GM18861 (cell line): ENCODE results near the gene MDM4.

Experiments used
- ATAC-seq: cut with Tn5 transposase; IDR thresholded peaks from one replicate; pipeline ENCODE4 v1.9.1; 2021; ENCODE audit not compliant: unreplicated experiment

MDM4 gene

GRCh38 chr1:204491655-204492054, 24.6 kb upstream of the MDM4 start:
- ATAC-seq, result no peak

GRCh38 chr1:204493145-204493983, 22.8 kb upstream of the MDM4 start:
- ATAC-seq, result no peak

DNA sequence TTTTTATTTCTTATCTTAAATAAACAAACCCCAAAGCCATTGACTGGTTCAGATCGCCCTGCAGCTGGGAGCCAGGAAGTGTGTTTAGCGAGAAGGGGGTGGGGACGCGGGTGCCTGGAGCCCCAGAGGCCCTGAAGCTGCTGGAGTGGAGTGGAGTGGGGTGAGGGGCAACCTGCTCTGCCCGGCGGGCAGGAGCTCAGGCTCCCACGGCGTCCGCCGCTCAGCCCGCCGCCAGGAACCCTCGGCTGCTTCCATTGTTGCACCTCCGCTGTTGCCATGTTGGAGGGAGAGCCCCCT, 22.3 kb upstream of the MDM4 start:
- ATAC-seq, result peak; percentile 13

DNA sequence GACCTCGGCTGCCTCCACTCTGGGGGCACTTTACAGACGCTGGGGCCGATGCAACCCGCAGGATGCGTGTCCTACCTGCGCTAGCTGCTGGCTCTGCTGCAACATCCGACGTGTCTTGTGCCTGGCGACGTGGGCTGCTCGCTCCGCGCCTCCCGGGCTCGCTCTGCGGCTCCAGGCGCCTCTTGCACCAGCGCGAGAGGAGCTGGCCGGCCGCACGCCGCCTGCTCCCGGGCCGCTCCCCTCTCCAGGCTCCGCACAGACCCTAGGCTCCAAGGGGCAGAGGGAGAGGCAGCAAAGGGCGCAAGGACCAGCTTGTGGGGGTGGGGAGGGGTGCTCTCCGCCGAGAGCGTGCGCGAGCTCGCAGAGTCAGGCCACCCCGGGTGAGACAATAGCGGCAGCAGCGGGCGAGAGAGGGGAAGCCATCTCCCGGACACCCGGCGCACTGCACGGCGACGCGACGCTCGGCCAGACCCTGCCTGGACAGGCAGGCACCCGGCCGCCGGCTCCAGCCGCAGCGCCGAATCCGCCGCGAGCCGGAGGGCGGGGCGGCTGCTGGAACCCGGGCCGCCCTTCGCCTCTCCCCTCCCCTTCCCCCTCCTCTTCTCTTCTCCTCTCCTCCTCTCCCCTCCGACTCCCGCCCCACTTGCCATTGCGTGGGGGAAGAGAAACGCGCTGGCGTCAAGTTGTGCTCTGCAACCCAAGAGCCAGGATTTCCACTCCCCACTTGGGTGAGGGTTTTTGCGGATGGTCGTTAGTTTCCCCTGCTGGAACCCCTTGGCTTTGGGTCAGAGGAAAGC, 21.7 kb upstream of the MDM4 start, which contains the start of gene PIK3C2B:
TSS of gene PIK3C2B (minus strand) at position 525 of the 797 bp plus-strand sequence. CDS start 25,003 bp downstream, outside the sequence.
- peak; percentile 74 for ATAC-seq

DNA sequence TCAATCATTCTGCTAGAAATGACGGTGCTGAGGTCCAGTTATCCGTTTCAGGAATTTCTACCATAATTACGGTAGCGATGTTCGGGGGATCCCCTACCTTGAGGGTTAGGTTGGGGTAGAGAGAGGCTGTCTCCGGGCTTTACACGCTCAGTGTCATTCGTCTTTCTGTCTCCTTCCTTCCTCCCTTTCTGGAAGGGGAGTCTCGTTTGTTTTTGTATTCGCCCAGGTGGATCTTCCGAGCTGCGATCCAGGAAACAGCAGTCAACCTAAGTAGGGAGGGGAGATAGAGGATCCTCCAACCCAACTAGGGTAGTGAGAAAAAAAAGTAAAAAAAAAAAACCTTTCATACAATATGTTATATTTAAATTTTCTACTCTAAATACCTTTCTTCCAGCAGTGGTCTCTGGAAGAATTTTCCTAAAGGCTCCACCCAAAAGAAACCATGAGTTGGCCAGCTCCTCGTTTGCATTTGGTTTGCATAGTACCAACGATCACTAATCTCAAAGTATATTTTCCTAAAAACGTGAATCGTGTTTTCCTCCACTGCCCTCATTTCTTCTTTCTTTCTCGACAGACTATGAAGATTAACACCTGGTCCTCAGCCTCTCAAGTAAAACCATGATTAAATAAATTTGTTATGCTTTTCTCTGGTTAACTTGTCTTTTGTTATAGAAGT, 21.0 kb upstream of the MDM4 start:
- peak; percentile 24 for ATAC-seq

GRCh38 chr1:204495777-204496176, 20.4 kb upstream of the MDM4 start:
- ATAC-seq, result no peak

DNA sequence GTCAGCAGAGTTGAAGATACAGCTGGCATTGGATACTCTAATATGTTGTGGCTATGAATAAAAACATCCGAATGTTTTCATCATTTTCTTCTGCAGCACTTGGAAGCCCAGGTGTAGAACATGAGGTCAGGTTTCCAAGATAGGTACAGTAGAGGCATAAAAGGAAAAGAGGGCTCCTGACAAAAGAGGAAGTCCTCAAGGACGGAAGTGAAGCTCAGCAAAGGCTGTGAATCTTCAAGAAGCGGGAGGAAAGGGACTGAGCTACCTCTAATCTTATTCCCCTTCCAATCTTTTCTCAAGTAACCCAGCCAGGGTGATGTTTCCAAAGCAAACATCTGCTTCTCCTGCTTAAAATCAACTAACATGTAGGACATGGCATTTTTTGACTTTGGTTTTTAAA, 17.2 kb upstream of the MDM4 start:
- no peak for ATAC-seq

GRCh38 chr1:204499511-204500468, 16.4 kb upstream of the MDM4 start:
- ATAC-seq, result no peak

DNA sequence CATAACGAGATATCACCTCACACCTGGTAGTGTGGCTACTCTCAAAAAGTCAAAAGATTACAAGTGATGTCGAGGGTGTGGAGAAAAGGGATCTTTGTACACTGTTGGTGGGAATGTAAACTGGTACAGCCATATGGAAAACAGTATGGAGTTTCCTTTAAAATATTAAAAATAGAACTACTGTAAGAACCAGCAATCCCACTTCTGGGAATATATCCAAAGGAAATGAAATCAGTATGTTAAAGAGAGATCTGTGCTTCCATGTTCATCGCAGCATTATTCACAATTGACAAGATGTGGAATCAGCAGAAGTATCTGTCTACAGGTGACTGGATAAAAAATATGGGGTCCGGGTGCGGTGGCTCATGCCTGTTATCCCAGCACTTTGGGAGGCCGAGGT, 14.0 kb upstream of the MDM4 start:
- ATAC-seq, result no peak

DNA sequence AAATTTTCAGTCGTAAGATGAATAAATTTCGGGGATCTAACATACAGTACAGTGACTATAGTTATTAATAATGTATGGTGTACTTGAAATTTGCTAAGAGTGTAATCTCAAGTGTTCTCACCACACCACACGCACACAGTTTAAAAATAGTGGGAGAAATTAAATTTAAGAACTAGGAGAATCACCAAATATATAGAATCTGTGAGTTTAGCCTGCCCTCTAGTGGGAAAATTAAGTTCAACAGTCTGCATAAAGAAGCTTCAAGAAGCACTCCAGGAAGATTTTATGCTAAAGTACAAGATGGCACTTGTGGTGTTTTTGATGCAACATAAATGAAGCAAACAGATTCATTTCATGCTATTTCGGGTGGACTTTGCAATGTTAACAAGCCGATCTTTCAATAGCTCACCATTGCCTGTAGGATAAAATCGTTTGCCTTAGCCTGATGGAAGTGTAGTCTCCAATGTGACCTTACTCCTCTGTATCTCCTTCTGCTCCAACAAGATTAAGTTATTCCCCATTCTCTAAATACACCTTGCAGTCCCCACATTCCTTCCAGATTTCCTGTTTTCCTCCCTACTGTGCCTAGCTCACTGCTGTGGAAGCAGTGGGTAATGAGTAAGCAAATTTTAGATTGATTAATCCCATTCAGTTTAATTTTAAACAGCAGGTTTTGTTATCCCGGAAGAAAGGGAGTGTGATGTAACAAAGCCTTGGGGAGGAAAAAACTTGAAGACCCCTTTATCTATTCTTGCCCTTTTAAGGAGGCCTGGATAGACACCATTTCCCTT, 12.9 kb upstream of the MDM4 start:
- no peak for ATAC-seq

DNA sequence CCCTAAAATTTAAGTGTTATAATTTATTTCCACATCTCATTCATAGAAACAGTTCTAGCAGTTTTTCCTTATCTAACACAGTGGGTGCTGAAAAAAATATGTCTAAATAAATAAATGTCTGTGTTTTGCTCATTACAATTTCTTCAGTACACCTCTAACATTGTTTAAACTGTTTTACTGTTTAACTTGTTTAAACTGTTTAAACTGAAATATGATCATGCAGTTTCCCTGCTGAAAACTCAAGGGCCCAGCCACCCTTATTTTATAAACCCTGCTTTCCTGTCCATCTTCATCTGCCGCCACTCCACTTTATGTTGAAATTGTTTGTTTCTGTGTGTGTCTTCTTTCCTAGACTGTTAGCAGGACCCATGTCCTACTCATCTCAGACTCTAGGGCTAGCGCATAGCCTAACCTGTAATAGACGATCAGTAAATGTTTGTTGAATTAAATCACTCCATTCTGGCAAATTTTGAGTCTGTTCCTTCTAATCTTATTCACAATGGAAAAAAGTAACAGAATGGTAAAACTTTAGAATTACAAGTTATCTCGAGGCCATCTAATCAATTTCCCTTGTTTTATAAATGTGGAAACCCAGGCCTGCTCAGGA, 12.2 kb upstream of the MDM4 start:
- ATAC-seq, result no peak

GRCh38 chr1:204505674-204506200, 10.5 kb upstream of the MDM4 start:
- ATAC-seq, result no peak

DNA sequence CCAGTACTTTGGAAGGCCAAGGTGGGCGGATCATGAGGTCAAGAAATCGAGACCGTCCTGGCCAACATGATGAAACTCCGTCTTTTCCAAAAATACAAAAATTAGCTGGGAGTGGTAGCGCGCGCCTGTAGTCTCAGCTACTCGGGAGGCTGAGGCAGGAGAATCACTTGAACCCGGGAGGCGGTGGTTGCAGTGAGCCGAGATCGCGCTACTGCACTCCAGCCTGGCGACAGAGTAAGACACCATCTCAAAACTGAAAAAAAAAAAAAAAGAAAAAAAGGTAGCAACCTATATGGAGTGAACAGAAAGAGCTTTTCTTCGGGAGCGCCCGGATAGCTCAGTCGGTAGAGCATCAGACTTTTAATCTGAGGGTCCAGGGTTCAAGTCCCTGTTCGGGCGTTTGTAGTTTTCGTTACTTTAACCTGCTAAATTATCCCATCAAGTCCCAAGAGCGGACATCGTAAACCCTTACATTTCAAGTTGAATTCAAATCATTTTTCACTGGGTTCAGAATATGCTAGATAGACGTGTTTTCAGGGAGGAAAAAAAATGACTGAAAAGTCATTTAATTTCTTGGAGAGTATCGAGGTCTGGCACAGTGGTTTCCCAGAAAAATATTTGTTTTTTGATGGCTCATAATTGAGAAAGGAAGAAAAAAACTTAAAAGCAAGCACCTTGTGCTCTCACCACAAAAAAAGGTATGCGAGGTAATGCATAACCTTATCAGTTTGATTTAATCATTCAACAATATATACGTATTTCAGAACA, 9.8 kb upstream of the MDM4 start:
- ATAC-seq, result peak; percentile 55

DNA sequence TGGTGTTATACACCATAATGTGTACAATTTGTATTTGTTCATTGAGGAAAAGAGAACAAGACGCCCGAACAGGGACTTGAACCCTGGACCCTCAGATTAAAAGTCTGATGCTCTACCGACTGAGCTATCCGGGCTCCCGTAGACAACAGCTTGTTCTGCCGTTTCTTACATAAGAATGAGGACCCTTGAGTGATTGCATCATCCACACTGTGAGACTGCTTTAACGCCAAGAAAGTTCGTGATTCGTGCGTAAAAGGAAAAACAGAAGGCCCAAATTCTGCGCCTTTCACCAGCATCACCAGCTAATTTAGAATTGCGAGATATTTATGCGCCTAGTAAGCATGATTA, 9.3 kb upstream of the MDM4 start:
- ATAC-seq, result peak; percentile 48

DNA sequence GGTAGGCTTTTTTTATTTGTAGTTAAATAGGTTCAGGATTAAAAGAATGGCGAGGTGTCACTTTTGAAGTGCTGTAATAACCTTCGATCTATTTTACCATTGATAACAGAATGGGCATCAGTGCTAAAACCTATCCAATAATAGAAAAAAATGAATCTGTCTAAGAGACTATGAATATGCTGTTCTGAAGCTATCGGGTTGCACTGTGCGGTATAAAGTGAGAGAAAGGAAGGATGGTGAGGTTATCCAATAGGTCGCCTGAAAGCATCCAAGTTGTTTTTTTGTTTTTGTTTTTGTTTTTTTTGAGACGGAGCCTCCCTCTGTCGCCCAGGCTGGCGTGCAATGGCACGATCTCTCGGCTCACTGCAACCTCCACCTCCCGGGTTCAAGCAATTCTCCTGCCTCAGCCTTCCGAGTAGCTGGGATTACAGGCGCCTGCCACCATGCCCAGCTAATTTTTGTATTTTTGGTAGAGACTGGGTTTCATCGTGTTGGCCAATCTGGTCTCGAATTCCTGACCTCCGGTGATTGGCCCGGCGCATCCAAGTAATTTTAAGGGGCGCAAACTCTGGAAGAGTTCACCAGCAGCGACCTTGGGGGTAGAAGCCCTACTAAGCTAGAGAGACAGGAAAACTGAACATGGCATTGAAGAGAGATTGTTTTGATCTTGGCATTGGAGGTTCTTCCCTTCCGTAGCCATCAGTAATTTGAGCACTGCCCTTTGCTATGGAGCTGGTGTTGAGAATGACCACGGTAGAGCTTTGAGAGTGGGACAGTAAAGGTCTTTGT, 8.7 kb upstream of the MDM4 start:
- ATAC-seq, result peak; percentile 9

- no peak for ATAC-seq
Measured at GRCh38 chr1:204509186-204509635, 7.0 kb upstream of the MDM4 start.

GRCh38 chr1:204511366-204511765, 4.8 kb upstream of the MDM4 start:
- ATAC-seq, result no peak
